Brain microvascular endothelial cell (primary cell): ENCODE results near the gene LPAR2.

Experiments used
- DNase-seq: peaks from one replicate; pipeline ENCODE4 v3.0.0-alpha.2; 2020
- H3K27ac ChIP-seq: fragments of 250-450 bp; sonication (Bioruptor Pico); 2 replicates; pipeline ENCODE4 v1.5.1; 2020; ENCODE audit warnings: mild to moderate bottlenecking, moderate library complexity
- H3K27me3 ChIP-seq: fragments of 250-450 bp; sonication (Bioruptor Pico); replicated peaks from 2 replicates; pipeline ENCODE4 v1.5.1; 2020; ENCODE audit warnings: mild to moderate bottlenecking
- H3K36me3 ChIP-seq: fragments of 250-450 bp; sonication (Bioruptor Pico); replicated peaks from 2 replicates; pipeline ENCODE4 v1.5.1; 2020; ENCODE audit warnings: mild to moderate bottlenecking
- H3K4me3 ChIP-seq: 2 replicates; pipeline ENCODE4 v1.5.1; 2011; ENCODE audit warnings: low read depth, mild to moderate bottlenecking, control low read depth, low read length, moderate library complexity
- in situ Hi-C: cut with HindIII; loops from 2 replicates; pipeline ENCODE4 v1.10.0; 2017; ENCODE audit warnings: low sequenced_read_pairs, low pct_ligation_motif_present
- TF ChIP-seq, protein P1 (sequence below): IDR thresholded peaks from 2 replicates; pipeline ENCODE4 v1.5.1; 2011; ENCODE audit warnings: low read depth, mild to moderate bottlenecking, moderate library complexity, low read length, control low read depth, inconsistent platforms; ENCODE audit errors: missing control alignments

LPAR2 gene

DNA sequence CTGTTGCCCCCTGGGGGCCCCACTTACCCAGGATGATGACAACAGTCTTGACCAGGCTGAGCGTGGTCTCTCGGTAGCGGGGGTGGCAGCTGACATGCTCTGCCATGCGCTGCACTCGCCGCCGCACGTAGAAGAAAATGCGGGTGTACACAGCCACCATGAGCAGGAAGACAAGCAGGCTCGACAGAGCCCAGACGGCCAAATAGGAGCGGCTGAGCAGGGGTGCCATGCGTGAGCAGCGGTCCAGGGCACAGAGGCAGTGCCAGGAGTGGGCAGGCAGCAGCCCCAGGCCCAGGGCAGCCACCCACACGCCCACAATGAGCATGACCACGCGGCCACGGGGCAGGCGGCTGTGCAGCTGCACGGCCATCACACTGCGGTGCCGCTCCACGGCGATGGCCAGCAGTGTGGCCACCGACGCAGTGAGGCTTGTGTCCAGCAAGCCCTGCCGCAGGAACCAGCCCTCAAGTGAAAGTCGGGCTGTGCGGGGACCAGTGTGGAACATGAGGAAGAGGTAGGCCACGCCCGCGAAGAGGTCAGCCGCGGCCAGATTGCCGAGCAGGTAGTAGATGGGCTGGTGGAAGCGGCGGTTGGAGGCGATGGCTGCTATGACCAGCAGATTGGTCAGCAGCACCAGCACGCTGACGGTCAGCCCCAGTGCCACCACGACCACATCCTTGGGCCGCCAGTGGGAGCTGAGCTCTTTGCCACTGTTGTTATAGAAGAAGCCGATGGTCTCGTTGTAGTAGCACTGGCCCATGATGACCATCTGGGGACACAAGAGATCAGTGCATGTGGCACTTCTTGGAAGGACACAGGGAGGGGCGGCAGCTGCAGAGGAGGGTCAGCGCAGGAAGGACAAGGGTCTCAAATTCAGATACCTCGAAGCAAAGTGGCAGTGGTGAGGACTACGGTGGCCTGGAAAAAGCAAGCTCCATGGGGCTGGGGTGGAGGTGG is 1.2 kb downstream of the LPAR2 start:
- DNase-seq = no peak
- Histone ChIP-seq H3K4me3 (no peak overlapping the region), H3K36me3 (no peaks in the 10 kb centered on the region), H3K27me3 (no peaks in the 10 kb centered on the region), H3K27ac (no peak overlapping the region)
- TF ChIP-seq, protein P1, sequence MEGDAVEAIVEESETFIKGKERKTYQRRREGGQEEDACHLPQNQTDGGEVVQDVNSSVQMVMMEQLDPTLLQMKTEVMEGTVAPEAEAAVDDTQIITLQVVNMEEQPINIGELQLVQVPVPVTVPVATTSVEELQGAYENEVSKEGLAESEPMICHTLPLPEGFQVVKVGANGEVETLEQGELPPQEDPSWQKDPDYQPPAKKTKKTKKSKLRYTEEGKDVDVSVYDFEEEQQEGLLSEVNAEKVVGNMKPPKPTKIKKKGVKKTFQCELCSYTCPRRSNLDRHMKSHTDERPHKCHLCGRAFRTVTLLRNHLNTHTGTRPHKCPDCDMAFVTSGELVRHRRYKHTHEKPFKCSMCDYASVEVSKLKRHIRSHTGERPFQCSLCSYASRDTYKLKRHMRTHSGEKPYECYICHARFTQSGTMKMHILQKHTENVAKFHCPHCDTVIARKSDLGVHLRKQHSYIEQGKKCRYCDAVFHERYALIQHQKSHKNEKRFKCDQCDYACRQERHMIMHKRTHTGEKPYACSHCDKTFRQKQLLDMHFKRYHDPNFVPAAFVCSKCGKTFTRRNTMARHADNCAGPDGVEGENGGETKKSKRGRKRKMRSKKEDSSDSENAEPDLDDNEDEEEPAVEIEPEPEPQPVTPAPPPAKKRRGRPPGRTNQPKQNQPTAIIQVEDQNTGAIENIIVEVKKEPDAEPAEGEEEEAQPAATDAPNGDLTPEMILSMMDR = no peak
- in situ Hi-C loops = no loop called here

DNA sequence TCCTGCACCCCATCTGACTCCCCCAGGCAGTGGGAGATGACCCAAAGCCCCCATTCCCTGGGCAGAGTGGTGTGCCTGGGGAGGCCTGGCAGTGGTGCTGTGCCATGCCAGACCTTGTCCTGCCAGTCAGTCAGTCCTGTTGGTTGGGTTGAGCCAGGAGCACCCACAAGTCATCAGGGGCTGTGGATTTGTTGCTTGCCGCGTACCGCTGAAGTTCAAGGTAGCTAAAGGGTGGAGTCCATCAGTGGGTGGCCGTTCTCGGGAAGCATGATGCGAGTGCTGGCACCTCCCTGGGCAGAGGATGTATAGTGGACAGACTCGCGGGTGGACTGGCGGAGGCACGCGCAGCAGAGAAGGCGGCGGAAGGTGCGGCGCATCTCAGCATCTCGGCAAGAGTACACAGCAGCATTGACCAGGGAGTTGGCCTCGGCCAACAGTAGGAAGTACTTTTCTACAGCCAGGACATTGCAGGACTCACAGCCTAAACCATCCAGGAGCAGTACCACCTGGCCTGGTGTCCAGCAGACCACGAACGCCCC is 3.9 kb downstream of the LPAR2 start:
- no peaks in the 10 kb centered on the region for H3K36me3 ChIP-seq
- in situ Hi-C loops = no loop called here
- TF ChIP-seq, protein P1 = no peak
- H3K27ac ChIP-seq = no peak overlapping the region
- no peaks in the 10 kb centered on the region for H3K27me3 ChIP-seq
- no peak overlapping the region for H3K4me3 ChIP-seq
- DNase-seq = no peak

- in situ Hi-C loops = no loop called here
- TF ChIP-seq, protein P1 = no peak
- Histone ChIP-seq H3K27ac (no peak overlapping the region), H3K4me3 (no peak overlapping the region), H3K27me3 (no peaks in the 10 kb centered on the region), H3K36me3 (no peaks in the 10 kb centered on the region)
- no peak for DNase-seq
These were observed 4.6 kb downstream of the LPAR2 start for GRCh38 chr19:19623383-19623782.

DNA sequence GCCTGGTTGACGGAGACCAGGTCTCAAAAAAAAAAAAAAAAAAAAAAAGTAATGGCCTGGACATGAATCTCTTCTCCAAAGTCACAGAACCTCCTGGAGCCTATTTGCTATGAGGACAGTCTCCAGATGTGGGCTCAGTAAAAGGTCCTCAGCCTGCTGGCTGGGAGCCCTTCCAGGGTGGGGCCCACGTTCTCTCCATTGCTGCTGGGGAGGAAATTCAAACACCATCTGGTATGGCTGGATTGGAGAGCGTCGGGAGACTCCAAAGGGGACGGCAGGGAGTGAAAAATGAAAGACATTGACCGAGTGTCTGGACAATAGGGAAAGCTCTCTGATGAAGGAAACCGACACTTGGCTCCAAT is 8.2 kb downstream of the LPAR2 start:
- DNase-seq = no peak
- in situ Hi-C loops = no loop called here

GRCh38 chr19:19619181-19619848 is 8.7 kb downstream of the LPAR2 start:
- TF ChIP-seq, protein P1 = no peak
- no peaks in the 10 kb centered on the region for H3K27me3 ChIP-seq
- no peak overlapping the region for H3K27ac ChIP-seq
- H3K4me3 ChIP-seq = no peak overlapping the region
- H3K36me3 ChIP-seq = no peaks in the 10 kb centered on the region
- in situ Hi-C loops = no loop called here
- DNase-seq = no peak

More for the DNA sequence above, 8.2 kb downstream of the LPAR2 start:
- H3K27me3 ChIP-seq = no peaks in the 10 kb centered on the region
- H3K27ac ChIP-seq = no peak overlapping the region
- H3K4me3 ChIP-seq = no peak overlapping the region
- H3K36me3 ChIP-seq = no peaks in the 10 kb centered on the region
- TF ChIP-seq, protein P1 = no peak
